GM21786 (cell line): Measurements from ENCODE around the gene INSR.
"Not testable (repeated sequence)": the region's sequence is repeated elsewhere in the genome, so short reads cannot be mapped to it uniquely, and the experiment has no call there.

Source experiments
- ATAC-seq: cut with Tn5 transposase; IDR thresholded peaks from one replicate; pipeline ENCODE4 v1.9.1; 2021; ENCODE audit not compliant: unreplicated experiment

INSR gene

GRCh38 chr19:7225741-7226140, 68.5 kb downstream of the INSR start:
- no peak for ATAC-seq

- no peak for ATAC-seq
These were observed 69.2 kb downstream of the INSR start for GRCh38 chr19:7224995-7225394.

- ATAC-seq, result no peak
These were observed 70.0 kb downstream of the INSR start for GRCh38 chr19:7224209-7224686.

- ATAC-seq, result no peak
These were observed 70.8 kb downstream of the INSR start for GRCh38 chr19:7223429-7223828.

GRCh38 chr19:7219056-7219455, 75.2 kb downstream of the INSR start:
- no peak for ATAC-seq

GRCh38 chr19:7217861-7218260, 76.4 kb downstream of the INSR start:
- no peak for ATAC-seq

GRCh38 chr19:7216373-7216902, 77.8 kb downstream of the INSR start:
- ATAC-seq, result no peak

GRCh38 chr19:7215176-7215575, 79.0 kb downstream of the INSR start:
- no peak for ATAC-seq

- ATAC-seq, result no peak
These were observed 79.7 kb downstream of the INSR start for GRCh38 chr19:7214324-7215089.

- ATAC-seq, result no peak
These were observed 80.4 kb downstream of the INSR start for GRCh38 chr19:7213628-7214323.

GRCh38 chr19:7211191-7211951, 82.8 kb downstream of the INSR start:
- ATAC-seq, result no peak

- no peak for ATAC-seq
These were observed 83.9 kb downstream of the INSR start for GRCh38 chr19:7210359-7210758.

GRCh38 chr19:7209597-7210325, 84.5 kb downstream of the INSR start:
- not testable (repeated sequence) for ATAC-seq

- ATAC-seq, result not testable (repeated sequence)
These were observed 85.2 kb downstream of the INSR start for GRCh38 chr19:7209036-7209435.

GRCh38 chr19:7203332-7203731, 90.9 kb downstream of the INSR start:
- ATAC-seq, result no peak

GRCh38 chr19:7202888-7203287, 91.3 kb downstream of the INSR start:
- ATAC-seq, result no peak

- ATAC-seq, result no peak
These were observed 93.5 kb downstream of the INSR start for GRCh38 chr19:7200736-7201135.

- ATAC-seq, result no peak
These were observed 94.3 kb downstream of the INSR start for GRCh38 chr19:7199613-7200533.
